Measurements from ENCODE around the gene VIP. TPM values are rescaled to one million over a fixed set of nuclear protein-coding genes. Genes with fewer than 3 reads are reported as not detected.
"Not testable (repeated sequence)": the region's sequence is repeated elsewhere in the genome, so short reads cannot be mapped to it uniquely, and the experiment has no call there.

Gene VIP
- total RNA-seq (not detected), total RNA-seq (0 to 0.24 (median 0) reads per million in 172 experiments)
- polyA plus RNA-seq (2013, experiment 1 of 2): not detected
- not detected for polyA plus RNA-seq (2013, experiment 2 of 2)

- no peak within 1 kb of the TSS for H3K4me3 Mint-ChIP-seq
- peaks cover 5% of the 10 kb centered on the region for H3K27me3 Mint-ChIP-seq
- no peaks in the 10 kb centered on the region for H3K36me3 Mint-ChIP-seq (ENCODE audit: low read depth)
- Histone ChIP-seq H3K36me3 (ENCODE audit: insufficient read depth, low read length) (no peaks in the 10 kb centered on the region), H3K4me1 (ENCODE audit: insufficient read depth, low read length) (no peaks in the 10 kb centered on the region), H3K9me3 (ENCODE audit: control insufficient read depth in 1 of 2, insufficient read depth in 1 of 2, low read length in 2 of 2) (no peaks in the 10 kb centered on the region), H3K27me3 (ENCODE audit: control insufficient read depth in 1 of 2, insufficient read depth in 2 of 2, low read length in 2 of 2) (no peaks in the 10 kb centered on the region), H3K4me3 (ENCODE audit: low read length) (no peak within 1 kb of the TSS), H3K27ac (ENCODE audit: low read depth in 1 of 2, low read length in 2 of 2) (no peak within 1 kb of the TSS)
- no peak for TF ChIP-seq CTCF (IDR thresholded peaks at IDR 0.05)
- no peak within 1 kb of the TSS for H3K27ac Mint-ChIP-seq
- H3K4me1 Mint-ChIP-seq (ENCODE audit: low read depth): no peaks in the 10 kb centered on the region
- POLR2A ChIA-PET: no interaction called here
- ATAC-seq (ENCODE audit: poor library complexity) (no peak), DNase-seq (no peak)
- no peaks in the 10 kb centered on the region for H3K9me3 Mint-ChIP-seq
- intact Hi-C loops (cut with DNase I, micrococcal nuclease): no loop called here
- CTCF ChIA-PET: no interaction called here
Measured at GRCh38 chr6:152750694-152751093, at the start of gene VIP. VIP (plus strand) TSS chr6:152750797; CDS start chr6:152752178, 1,381 bp downstream.

- Mint-ChIP-seq H3K4me1 (ENCODE audit: low read depth) (no peaks in the 10 kb centered on the region), H3K4me3 (no peak overlapping the region), H3K27me3 (peaks cover 34% of the 10 kb centered on the region), H3K9me3 (no peaks in the 10 kb centered on the region), H3K27ac (no peak overlapping the region), H3K36me3 (ENCODE audit: low read depth) (no peaks in the 10 kb centered on the region)
- no peak for ATAC-seq (ENCODE audit: poor library complexity)
- Histone ChIP-seq H3K4me1 (ENCODE audit: insufficient read depth, low read length) (no peaks in the 10 kb centered on the region), H3K27ac (ENCODE audit: low read depth in 1 of 2, low read length in 2 of 2) (no peak overlapping the region), H3K27me3 (ENCODE audit: control insufficient read depth in 1 of 2, insufficient read depth in 2 of 2, low read length in 2 of 2) (peaks cover 0 to 9% of the 10 kb centered on the region in 2 experiments), H3K36me3 (ENCODE audit: insufficient read depth, low read length) (no peaks in the 10 kb centered on the region), H3K4me3 (ENCODE audit: low read length) (no peak overlapping the region), H3K9me3 (ENCODE audit: control insufficient read depth in 1 of 2, insufficient read depth in 1 of 2, low read length in 2 of 2) (no peaks in the 10 kb centered on the region)
- intact Hi-C loops (cut with DNase I, micrococcal nuclease): no loop called here
- ChIA-PET POLR2A (no interaction called here), CTCF (no interaction called here)
- TF ChIP-seq CTCF (IDR thresholded peaks at IDR 0.05): no peak
- no peak for DNase-seq
Measured at GRCh38 chr6:152701081-152701862, 49.3 kb upstream of the VIP start.

- Histone ChIP-seq H3K36me3 (ENCODE audit: insufficient read depth, low read length) (no peaks in the 10 kb centered on the region), H3K9me3 (ENCODE audit: control insufficient read depth in 1 of 2, insufficient read depth in 1 of 2, low read length in 2 of 2) (no peaks in the 10 kb centered on the region), H3K27ac (ENCODE audit: low read depth in 1 of 2, low read length in 2 of 2) (no peak overlapping the region), H3K27me3 (ENCODE audit: control insufficient read depth in 1 of 2, insufficient read depth in 2 of 2, low read length in 2 of 2) (peaks cover 0 to 9% of the 10 kb centered on the region in 2 experiments), H3K4me3 (ENCODE audit: low read length) (no peak overlapping the region), H3K4me1 (ENCODE audit: insufficient read depth, low read length) (no peaks in the 10 kb centered on the region)
- CTCF ChIA-PET: no interaction called here
- Mint-ChIP-seq H3K36me3 (ENCODE audit: low read depth) (no peaks in the 10 kb centered on the region), H3K9me3 (peaks cover 2% of the 10 kb centered on the region), H3K27ac (no peak overlapping the region), H3K4me3 (no peak overlapping the region), H3K27me3 (peaks cover 34% of the 10 kb centered on the region), H3K4me1 (ENCODE audit: low read depth) (no peaks in the 10 kb centered on the region)
- POLR2A ChIA-PET: no interaction called here
- DNase-seq (no peak), ATAC-seq (ENCODE audit: poor library complexity) (no peak)
- TF ChIP-seq CTCF (IDR thresholded peaks at IDR 0.05): no peak
- intact Hi-C loops (cut with DNase I, micrococcal nuclease): no loop called here
Measured at GRCh38 chr6:152701863-152702401, 48.7 kb upstream of the VIP start.

- H3K4me3 Mint-ChIP-seq; ATAC-seq (ENCODE audit: poor library complexity); H3K27ac Mint-ChIP-seq; DNase-seq; H3K36me3 ChIP-seq (ENCODE audit: insufficient read depth, low read length); H3K27me3 ChIP-seq (ENCODE audit: control insufficient read depth in 1 of 2, insufficient read depth in 2 of 2, low read length in 2 of 2); H3K27ac ChIP-seq (ENCODE audit: low read depth in 1 of 2, low read length in 2 of 2); H3K4me3 ChIP-seq (ENCODE audit: low read length); H3K36me3 Mint-ChIP-seq (ENCODE audit: low read depth); H3K4me1 ChIP-seq (ENCODE audit: insufficient read depth, low read length); H3K4me1 Mint-ChIP-seq (ENCODE audit: low read depth); intact Hi-C loops (cut with DNase I, micrococcal nuclease); H3K9me3 ChIP-seq (ENCODE audit: control insufficient read depth in 1 of 2, insufficient read depth in 1 of 2, low read length in 2 of 2); POLR2A ChIA-PET; CTCF ChIA-PET; H3K9me3 Mint-ChIP-seq: not testable (repeated sequence)
- H3K27me3 Mint-ChIP-seq: peaks cover 28% of the 10 kb centered on the region
Measured at GRCh38 chr6:152703750-152704149, 46.8 kb upstream of the VIP start.

All from CD4-positive, alpha-beta T cell (primary cell).